Gastrocnemius medialis (tissue), 4 donors: ENCODE data around the gene MAPK6.

ENCODE experiments used
- CTCF ChIP-seq, 5 experiments: fragments of 450-650 bp in 3 of 5; fragments of 200-600 bp in 2 of 5; sonication (generic) in 2 of 5; IDR thresholded peaks in 4 of 5; conservative IDR thresholded peaks in 1 of 5; 1 replicate in 4 of 5; 2 replicates in 1 of 5; pipeline ENCODE4 v1.5.1; 2016 to 2019; ENCODE audit warnings: antibody characterized with exemption in 5 of 5, mild to moderate bottlenecking in 3 of 5, moderate library complexity in 3 of 5
- POLR2A ChIP-seq, 2 donors: fragments of 450-650 bp; IDR thresholded peaks; one replicate each; pipeline ENCODE4 v1.6.1; 2017; ENCODE audit warnings: antibody characterized with exemption in 2 of 2, mild to moderate bottlenecking in 2 of 2, moderate library complexity in 2 of 2

GRCh38 chr15:51991141-51991540, 27.9 kb upstream of the MAPK6 start:
- no peak for TF ChIP-seq CTCF (IDR thresholded peaks at IDR 0.05 in 4 of 5, conservative IDR thresholded peaks at IDR 0.05 in 1 of 5)
- TF ChIP-seq POLR2A (IDR thresholded peaks at IDR 0.05): no peak
